Panc1 (cell line): ENCODE data around the gene TSPYL1.

ENCODE experiments used
- POLR2AphosphoS5 ChIP-seq: IDR thresholded peaks from 2 replicates; pipeline ENCODE4 v1.6.1; 2012; ENCODE audit warnings: mild to moderate bottlenecking, low read depth, low read length, moderate library complexity
- REST ChIP-seq, 2 experiments: IDR thresholded peaks; 2 replicates each; pipeline ENCODE4 v1.6.1; 2011 to 2012; ENCODE audit warnings: low read depth in 2 of 2, control low read depth in 1 of 2, low read length in 1 of 2, mild to moderate bottlenecking in 1 of 2, moderate library complexity in 1 of 2; ENCODE audit not compliant: insufficient read depth in 1 of 2
- SIN3A ChIP-seq: IDR thresholded peaks from 2 replicates; pipeline ENCODE4 v1.6.1; 2012; ENCODE audit warnings: low read depth, mild to moderate bottlenecking, low read length, moderate library complexity, borderline replicate concordance; ENCODE audit not compliant: insufficient read depth
- TCF7L2 ChIP-seq: IDR thresholded peaks from 2 replicates; pipeline ENCODE4 v1.6.1; 2011; ENCODE audit warnings: mild to moderate bottlenecking, low read depth, low read length, inconsistent platforms
- TF ChIP-seq, protein P1 (sequence below): fragments of 450-650 bp; IDR thresholded peaks from 2 replicates; pipeline ENCODE4 v1.5.1; 2017; ENCODE audit warnings: mild to moderate bottlenecking

DNA sequence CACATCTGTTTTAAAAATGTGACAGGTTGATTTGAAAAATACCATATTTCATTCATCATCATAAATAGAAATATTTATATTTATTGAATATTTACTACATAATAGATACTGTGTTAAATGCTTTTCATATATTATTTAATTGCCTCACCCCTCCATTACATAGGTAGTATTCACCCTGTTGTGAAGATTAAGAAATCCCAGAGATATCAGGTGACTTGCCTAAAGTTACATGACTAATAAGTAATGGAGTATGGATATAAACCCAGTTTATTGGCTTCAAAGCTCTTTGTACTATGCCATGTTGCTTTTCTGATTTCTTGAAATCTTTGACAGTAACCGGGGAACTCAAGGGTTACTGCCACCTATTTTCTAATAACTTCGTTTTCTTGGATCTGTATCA lies 10.1 kb upstream of the TSPYL1 start:
- TF ChIP-seq, protein P1, sequence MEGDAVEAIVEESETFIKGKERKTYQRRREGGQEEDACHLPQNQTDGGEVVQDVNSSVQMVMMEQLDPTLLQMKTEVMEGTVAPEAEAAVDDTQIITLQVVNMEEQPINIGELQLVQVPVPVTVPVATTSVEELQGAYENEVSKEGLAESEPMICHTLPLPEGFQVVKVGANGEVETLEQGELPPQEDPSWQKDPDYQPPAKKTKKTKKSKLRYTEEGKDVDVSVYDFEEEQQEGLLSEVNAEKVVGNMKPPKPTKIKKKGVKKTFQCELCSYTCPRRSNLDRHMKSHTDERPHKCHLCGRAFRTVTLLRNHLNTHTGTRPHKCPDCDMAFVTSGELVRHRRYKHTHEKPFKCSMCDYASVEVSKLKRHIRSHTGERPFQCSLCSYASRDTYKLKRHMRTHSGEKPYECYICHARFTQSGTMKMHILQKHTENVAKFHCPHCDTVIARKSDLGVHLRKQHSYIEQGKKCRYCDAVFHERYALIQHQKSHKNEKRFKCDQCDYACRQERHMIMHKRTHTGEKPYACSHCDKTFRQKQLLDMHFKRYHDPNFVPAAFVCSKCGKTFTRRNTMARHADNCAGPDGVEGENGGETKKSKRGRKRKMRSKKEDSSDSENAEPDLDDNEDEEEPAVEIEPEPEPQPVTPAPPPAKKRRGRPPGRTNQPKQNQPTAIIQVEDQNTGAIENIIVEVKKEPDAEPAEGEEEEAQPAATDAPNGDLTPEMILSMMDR = no peak
- TF ChIP-seq SIN3A (no peak), POLR2AphosphoS5 (no peak), REST (IDR thresholded peaks at IDR 0.05; ENCODE audit: insufficient read depth in 1 of 2, low read depth in 2 of 2, low read length in 1 of 2) (no peak), TCF7L2 (no peak)
